ENCODE results near the gene NXPH4.

NXPH4 gene

GRCh38 chr12:57219993-57220754 is 3.6 kb downstream of the NXPH4 start:
- DNase-seq, result no peak

- DNase-seq, result no peak
Observed at GRCh38 chr12:57220770-57221168, 4.2 kb downstream of the NXPH4 start.

DNA sequence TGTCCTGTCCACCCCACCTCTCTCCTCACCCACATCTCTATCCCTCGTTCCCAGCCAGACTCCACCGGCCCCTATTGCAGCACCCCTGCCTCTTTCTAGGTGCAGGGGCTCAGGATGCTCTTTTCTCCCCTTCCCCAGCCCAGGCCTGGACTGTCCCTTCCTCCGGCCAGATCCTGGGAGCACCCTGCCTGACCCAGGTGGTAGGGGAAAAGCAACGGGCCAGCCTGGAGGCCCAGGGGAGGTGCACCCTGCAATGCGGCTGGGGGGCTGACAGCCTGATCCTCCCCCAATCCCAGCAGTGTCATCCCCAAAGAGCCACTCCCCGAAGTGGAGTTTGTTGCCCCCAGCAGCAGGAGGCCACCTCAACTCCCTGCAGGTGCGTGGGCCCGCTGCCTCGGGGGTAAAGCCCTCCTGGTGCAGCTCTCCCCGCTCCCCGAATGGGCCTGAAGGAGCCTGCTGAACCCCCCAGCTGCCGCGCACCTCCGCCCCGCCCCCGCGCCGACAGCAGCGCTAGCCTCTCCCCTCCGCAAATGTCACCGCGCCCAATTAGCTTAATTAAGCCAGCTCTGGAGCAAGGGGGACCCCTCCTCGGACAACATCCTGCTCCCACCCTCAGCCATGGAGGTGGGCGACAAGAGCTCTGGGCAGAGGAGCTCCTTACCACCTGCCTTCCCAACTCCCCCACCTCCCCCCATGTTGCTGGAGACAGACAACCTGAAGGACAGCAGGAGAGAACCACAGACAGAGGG is 4.7 kb downstream of the NXPH4 start:
- no peak for DNase-seq

DNA sequence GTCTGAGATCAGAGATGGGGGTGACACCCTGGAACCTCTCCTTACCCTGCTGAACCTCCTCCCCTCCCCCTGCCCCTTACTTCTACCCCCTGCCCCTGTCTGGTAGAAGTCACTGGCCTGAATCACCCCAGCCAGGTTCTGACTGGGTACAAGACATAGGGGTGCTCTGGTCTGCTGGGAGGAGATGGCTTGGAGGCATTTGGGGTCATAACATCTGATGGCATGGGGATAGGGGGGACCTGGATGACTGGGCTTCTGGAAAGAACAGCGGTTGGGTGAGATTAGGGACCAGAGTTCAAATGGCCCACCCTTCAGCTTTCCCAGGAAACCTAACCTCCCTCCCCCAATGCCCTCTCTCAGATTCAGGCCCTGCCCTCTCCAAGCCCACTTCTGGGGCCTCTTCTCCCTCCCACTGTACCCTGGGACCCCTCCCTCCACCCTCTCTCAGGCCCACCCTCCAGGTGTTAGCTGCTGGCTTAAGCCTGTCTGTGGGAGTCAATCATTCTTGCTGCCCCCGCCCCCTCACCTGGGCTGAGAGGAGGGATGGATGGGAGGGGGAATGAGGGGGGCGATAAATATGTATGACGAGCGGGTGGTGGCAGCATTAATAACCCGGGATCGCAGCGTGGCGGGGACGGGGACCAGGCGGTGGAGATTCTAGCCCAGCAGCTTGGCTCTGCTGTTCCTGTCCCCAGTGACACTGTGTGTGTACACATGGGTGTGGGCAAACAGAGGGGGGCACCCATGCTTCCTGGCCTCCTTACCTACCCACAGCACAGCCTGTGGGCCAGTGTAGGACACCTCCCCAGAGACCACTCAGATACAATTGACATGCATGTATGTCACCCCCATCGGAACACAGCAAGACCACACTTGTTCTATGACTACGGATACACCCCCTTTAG is 5.9 kb downstream of the NXPH4 start:
- no peak for DNase-seq

- DNase-seq, result no peak
Observed at GRCh38 chr12:57223191-57224165, 6.9 kb downstream of the NXPH4 start.

GRCh38 chr12:57224278-57224972 is 7.8 kb downstream of the NXPH4 start:
- DNase-seq, result no peak

DNA sequence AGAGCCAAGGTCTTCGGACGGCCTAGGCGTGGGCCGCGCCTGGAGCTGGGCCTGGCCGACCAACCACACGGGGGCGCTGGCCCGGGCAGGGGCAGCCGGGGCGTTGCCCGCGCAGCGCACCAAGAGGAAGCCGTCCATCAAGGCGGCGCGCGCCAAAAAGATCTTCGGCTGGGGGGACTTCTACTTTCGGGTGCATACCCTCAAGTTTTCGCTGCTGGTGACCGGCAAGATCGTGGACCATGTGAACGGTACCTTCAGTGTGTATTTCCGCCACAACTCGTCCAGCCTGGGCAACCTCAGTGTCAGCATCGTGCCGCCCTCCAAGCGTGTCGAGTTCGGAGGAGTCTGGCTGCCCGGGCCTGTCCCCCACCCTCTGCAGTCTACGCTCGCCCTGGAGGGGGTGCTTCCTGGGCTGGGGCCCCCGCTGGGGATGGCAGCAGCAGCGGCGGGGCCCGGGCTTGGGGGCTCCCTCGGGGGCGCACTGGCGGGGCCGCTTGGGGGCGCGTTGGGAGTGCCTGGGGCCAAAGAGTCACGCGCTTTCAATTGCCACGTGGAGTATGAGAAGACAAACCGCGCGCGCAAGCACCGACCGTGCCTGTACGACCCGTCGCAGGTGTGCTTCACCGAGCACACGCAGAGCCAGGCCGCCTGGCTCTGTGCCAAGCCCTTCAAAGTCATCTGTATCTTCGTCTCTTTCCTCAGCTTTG is 8.5 kb downstream of the NXPH4 start:
- DNase-seq, result peak; percentile 83 to 95 (median 92)

DNA sequence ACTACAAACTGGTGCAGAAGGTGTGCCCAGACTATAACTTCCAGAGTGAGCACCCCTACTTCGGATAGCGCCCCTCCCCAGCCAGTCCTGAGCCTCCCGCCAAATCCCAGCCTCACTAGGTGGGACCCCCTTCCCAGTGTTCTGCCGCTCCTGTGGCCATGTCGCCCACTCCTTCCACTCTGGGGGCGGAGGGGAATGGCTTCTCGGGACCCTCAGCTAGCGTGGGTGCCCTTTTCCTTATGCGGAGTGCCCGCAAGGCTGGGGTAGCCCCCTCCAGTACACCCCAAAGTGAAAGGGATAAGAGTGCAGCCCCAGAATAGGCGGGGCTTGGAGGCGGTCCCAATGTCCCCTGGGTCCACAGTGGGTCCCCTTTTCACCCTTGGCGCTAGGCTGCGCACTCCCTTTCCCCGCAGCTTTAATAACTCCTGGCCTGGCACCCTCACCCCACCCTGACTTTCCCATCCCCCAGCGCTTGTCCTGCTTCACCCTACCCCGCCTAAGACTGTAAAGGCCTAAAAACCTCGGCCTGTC is 9.2 kb downstream of the NXPH4 start:
- DNase-seq, result no peak

- DNase-seq, result no peak
Observed at GRCh38 chr12:57226588-57227314, 10.2 kb downstream of the NXPH4 start.

DNA sequence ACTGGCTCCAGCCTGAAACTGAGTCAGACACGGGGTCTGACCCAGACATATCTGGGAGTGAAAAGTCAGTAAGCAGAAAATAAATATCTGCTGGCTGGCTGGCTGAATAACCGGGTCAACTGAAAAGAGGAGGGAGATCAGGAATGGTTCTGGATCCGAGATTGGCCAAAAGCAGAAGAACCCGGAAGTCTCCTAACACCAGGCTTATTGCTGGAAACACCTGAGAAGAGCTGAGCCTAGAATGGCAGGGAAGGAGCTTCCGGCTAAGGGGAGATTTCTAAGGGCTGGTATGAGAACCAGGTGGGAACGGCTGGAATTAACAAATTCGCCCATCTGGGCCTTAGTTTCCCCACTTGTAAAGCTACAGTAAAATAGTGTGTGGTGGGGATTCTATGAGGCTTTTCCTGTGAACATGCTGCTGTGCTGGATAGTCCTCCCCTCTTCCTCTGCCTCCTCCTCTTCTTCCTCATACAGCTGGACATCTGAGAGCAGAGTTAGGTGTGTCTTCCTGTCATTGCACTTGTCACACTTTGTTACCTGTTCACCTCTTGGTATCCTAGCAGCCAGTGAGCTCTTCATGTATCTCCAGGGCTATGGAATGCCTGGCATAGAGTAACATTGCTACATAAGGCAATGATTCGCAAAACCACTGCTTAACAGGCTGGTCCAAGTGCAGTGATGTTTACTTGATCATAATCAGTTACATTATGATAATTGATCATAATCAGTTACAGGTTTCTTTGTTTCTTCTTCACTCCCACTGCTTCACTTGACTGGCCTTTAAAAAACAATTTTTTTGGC is 10.9 kb downstream of the NXPH4 start:
- DNase-seq, result no peak

DNA sequence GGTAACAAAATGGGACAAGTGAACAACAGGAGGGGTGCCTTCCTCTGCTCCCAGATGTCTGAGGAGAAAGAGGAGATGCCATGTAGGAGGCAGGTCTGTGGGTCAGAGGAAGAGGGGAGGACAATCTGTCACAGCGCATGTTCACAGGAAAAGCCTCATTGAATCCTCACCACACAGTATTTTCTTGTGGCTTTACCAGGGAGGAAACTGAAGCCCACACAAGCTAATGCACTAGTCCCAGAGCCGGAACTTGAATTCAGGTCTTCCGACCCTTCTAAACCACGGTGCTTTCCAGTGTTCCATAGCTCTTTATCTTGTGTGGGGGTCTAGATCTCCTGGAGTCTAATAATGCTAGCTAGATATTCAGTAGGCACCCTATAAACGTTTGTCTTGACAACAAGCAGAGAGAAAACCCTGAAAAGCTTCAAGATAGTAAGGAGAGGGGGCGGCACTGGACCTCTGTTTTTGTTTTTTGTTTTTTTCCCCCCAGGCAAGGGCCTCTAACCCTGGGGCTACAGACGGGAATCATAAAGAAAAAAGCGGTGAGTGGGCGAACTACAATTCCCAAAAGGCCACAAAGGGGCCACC is 12.5 kb downstream of the NXPH4 start:
- DNase-seq, result peak; percentile 40 to 57 (median 56)

DNA sequence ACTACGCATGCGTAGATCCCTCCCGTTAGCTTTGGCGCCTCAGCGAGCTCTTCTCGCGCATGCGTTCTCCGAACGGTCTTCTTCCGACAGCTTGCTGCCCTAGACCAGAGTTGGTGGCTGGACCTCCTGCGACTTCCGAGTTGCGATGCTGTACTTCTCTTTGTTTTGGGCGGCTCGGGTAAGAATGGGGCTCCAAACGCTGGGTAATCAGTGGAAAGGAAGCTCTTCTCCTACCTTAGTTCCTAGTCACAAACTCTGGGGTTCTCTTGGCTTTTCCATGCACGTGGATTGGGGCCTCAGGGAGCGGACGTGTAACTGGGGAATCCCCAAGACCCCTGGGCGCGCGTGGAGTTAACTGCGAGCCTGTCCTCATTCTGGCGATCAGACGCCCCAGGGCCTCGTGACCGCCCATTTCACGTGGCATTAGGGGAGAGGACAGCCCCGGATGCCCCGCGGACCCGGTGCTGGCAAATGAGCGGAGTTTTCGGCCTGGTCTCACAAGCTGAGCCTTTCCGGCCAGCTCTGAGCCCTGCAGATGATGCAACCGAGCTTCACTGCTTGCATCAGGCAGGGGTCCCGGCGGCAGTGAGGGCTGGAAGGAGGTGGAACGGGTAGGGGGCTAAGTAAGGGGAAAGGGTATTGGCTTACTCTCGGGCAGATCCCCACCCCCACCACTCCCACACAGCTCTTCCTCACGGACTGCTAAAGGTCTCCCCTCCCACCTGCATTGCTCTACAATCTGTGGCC is 13.2 kb downstream of the NXPH4 start, which contains the start of gene SHMT2:
Gene SHMT2 (plus strand): TSS at position 78 of the 747 bp plus-strand sequence. CDS start 68 bp downstream, at position 146.
- DNase-seq, result peak; percentile 97 to 99 (median 99)

DNA sequence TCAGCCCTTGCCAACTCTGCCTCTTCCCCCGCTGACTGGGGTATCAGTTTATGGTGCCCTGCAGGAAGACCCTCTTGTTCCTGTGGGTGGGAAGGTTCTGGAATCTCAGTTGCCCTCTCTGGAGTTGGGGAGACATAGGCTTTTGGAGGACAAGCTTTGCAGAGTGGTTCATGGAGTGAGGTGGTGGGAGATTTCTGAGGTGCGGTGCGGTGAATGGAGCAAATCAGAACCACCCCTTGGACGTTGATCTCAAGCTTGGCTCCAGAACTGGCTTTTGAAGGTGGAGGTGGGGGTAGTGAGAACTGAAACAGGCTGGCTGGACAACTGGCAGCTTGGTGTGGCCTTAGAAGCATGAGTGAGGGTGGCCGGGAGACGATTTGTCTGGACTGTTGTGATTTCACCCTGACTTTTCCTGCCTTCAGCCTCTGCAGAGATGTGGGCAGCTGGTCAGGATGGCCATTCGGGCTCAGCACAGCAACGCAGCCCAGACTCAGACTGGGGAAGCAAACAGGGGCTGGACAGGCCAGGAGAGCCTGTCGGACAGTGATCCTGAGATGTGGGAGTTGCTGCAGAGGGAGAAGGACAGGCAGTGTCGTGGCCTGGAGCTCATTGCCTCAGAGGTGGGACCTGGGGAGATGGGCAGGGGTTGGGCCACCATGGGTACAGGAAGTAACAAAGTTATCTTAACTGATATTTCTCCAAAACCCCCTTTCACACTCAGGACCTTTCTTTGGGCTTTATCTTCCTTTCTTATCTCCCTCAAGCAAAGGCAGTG is 14.0 kb downstream of the NXPH4 start:
- no peak for DNase-seq

DNA sequence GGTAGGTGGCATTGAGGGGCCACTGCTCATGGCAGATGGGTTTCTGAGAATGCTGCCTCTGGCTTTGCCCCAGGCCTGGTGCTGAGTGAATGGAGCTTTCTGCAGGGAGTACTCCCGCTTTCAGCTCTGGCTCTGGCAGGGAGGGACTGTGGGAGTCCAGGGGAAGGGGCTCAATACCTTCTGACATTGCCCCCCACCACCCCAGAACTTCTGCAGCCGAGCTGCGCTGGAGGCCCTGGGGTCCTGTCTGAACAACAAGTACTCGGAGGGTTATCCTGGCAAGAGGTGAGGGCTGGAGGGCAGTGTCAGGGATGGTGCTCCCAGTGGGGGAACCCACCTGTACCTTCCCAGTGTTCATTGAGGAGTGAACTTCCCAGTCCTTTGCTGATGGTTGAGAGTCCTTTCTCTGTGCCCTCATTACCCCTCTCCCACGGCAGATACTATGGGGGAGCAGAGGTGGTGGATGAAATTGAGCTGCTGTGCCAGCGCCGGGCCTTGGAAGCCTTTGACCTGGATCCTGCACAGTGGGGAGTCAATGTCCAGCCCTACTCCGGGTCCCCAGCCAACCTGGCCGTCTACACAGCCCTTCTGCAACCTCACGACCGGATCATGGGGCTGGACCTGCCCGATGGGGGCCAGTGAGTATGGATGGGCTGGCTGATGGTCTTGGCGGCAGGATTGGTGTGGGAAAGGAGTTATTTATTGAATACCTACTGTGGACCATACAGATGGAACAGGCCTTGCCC is 14.9 kb downstream of the NXPH4 start:
- DNase-seq, result no peak

- DNase-seq, result no peak
Observed at GRCh38 chr12:57232156-57232756, 15.7 kb downstream of the NXPH4 start.

All from suppressor macrophage treated with lipopolysaccharide for 1 hour (primary cell).